ENCODE measurements around the gene CA5A. TPM values are rescaled to one million over a fixed set of nuclear protein-coding genes. Genes with fewer than 3 reads are reported as not detected.

The CA5A gene
- total and polyA plus RNA-seq, 2 of the 13 experiments (the other 11 are each of a cell fraction or from before 2014, with no cell fraction given), result 66.8 to 106 TPM

DNA sequence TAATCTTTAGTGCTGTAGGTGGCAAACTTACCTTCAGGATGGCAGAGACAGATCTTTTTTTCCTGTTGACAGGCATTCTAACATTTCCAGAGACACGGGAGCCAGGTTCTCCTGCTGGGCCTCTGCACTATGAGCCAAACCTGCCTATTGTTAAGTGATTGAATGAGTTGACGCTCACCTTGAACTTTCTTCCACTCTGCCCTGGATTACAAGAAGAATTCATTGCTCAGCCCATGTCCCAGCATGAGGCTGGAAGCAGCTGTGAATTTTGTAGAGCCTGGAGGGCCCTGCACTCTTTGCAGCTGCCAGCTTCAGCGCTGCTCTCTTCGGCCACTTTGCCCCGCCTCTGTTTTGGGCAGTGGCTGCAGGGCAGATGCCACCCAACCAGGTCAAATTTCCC lies 57.6 kb downstream of the CA5A start (continued):
- TF ChIP-seq, protein P1, sequence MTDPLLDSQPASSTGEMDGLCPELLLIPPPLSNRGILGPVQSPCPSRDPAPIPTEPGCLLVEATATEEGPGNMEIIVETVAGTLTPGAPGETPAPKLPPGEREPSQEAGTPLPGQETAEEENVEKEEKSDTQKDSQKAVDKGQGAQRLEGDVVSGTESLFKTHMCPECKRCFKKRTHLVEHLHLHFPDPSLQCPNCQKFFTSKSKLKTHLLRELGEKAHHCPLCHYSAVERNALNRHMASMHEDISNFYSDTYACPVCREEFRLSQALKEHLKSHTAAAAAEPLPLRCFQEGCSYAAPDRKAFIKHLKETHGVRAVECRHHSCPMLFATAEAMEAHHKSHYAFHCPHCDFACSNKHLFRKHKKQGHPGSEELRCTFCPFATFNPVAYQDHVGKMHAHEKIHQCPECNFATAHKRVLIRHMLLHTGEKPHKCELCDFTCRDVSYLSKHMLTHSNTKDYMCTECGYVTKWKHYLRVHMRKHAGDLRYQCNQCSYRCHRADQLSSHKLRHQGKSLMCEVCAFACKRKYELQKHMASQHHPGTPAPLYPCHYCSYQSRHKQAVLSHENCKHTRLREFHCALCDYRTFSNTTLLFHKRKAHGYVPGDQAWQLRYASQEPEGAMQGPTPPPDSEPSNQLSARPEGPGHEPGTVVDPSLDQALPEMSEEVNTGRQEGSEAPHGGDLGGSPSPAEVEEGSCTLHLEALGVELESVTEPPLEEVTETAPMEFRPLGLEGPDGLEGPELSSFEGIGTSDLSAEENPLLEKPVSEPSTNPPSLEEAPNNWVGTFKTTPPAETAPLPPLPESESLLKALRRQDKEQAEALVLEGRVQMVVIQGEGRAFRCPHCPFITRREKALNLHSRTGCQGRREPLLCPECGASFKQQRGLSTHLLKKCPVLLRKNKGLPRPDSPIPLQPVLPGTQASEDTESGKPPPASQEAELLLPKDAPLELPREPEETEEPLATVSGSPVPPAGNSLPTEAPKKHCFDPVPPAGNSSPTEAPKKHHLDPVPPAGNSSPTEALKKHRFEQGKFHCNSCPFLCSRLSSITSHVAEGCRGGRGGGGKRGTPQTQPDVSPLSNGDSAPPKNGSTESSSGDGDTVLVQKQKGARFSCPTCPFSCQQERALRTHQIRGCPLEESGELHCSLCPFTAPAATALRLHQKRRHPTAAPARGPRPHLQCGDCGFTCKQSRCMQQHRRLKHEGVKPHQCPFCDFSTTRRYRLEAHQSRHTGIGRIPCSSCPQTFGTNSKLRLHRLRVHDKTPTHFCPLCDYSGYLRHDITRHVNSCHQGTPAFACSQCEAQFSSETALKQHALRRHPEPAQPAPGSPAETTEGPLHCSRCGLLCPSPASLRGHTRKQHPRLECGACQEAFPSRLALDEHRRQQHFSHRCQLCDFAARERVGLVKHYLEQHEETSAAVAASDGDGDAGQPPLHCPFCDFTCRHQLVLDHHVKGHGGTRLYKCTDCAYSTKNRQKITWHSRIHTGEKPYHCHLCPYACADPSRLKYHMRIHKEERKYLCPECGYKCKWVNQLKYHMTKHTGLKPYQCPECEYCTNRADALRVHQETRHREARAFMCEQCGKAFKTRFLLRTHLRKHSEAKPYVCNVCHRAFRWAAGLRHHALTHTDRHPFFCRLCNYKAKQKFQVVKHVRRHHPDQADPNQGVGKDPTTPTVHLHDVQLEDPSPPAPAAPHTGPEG (CRISPR knock-in tag; IDR thresholded peaks at IDR 0.05), result no peak
- no peak for TF ChIP-seq ZNF143 (CRISPR knock-in tag; IDR thresholded peaks at IDR 0.05)
- TF ChIP-seq, protein P2, sequence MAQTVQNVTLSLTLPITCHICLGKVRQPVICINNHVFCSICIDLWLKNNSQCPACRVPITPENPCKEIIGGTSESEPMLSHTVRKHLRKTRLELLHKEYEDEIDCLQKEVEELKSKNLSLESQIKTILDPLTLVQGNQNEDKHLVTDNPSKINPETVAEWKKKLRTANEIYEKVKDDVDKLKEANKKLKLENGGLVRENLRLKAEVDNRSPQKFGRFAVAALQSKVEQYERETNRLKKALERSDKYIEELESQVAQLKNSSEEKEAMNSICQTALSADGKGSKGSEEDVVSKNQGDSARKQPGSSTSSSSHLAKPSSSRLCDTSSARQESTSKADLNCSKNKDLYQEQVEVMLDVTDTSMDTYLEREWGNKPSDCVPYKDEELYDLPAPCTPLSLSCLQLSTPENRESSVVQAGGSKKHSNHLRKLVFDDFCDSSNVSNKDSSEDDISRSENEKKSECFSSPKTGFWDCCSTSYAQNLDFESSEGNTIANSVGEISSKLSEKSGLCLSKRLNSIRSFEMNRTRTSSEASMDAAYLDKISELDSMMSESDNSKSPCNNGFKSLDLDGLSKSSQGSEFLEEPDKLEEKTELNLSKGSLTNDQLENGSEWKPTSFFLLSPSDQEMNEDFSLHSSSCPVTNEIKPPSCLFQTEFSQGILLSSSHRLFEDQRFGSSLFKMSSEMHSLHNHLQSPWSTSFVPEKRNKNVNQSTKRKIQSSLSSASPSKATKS (CRISPR knock-in tag; IDR thresholded peaks at IDR 0.05), result no peak
- no peak for TF ChIP-seq SIN3B (IDR thresholded peaks at IDR 0.05; ENCODE audit: low read length)
- TF ChIP-seq, protein P3, sequence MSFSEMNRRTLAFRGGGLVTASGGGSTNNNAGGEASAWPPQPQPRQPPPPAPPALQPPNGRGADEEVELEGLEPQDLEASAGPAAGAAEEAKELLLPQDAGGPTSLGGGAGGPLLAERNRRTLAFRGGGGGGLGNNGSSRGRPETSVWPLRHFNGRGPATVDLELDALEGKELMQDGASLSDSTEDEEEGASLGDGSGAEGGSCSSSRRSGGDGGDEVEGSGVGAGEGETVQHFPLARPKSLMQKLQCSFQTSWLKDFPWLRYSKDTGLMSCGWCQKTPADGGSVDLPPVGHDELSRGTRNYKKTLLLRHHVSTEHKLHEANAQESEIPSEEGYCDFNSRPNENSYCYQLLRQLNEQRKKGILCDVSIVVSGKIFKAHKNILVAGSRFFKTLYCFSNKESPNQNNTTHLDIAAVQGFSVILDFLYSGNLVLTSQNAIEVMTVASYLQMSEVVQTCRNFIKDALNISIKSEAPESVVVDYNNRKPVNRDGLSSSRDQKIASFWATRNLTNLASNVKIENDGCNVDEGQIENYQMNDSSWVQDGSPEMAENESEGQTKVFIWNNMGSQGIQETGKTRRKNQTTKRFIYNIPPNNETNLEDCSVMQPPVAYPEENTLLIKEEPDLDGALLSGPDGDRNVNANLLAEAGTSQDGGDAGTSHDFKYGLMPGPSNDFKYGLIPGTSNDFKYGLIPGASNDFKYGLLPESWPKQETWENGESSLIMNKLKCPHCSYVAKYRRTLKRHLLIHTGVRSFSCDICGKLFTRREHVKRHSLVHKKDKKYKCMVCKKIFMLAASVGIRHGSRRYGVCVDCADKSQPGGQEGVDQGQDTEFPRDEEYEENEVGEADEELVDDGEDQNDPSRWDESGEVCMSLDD (CRISPR knock-in tag; IDR thresholded peaks at IDR 0.05; ENCODE audit: borderline replicate concordance), result no peak
- 0 out of 2 replicates have a peak, but pooled peaks have one; percentile 7 for TF ChIP-seq ZNF629 (CRISPR knock-in tag; conservative IDR thresholded peaks at IDR 0.05)
- no peak for TF ChIP-seq ZNF484 (CRISPR knock-in tag; IDR thresholded peaks at IDR 0.05; ENCODE audit: borderline replicate concordance, low read depth)
- TF ChIP-seq, protein P4, sequence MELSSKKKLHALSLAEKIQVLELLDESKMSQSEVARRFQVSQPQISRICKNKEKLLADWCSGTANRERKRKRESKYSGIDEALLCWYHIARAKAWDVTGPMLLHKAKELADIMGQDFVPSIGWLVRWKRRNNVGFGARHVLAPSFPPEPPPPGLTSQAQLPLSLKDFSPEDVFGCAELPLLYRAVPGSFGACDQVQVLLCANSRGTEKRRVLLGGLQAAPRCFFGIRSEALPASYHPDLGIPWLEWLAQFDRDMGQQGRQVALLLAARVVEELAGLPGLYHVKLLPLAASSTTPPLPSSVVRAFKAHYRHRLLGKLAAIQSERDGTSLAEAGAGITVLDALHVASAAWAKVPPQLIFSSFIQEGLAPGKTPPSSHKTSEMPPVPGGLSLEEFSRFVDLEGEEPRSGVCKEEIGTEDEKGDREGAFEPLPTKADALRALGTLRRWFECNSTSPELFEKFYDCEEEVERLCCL (CRISPR knock-in tag; IDR thresholded peaks at IDR 0.05; ENCODE audit: borderline replicate concordance), result no peak
- no peak for TF ChIP-seq ARNT (IDR thresholded peaks at IDR 0.05)
- TF ChIP-seq FOXO1 (CRISPR knock-in tag; IDR thresholded peaks at IDR 0.05), result no peak
- no peak for TF ChIP-seq ZNF746 (CRISPR knock-in tag; IDR thresholded peaks at IDR 0.05)
- TF ChIP-seq ZBTB8A (CRISPR knock-in tag; IDR thresholded peaks at IDR 0.05; ENCODE audit: borderline replicate concordance, low read depth), result no peak
- no peak for TF ChIP-seq ATAD3A (CRISPR knock-in tag; IDR thresholded peaks at IDR 0.05)
- TF ChIP-seq TSC22D2 (CRISPR knock-in tag; IDR thresholded peaks at IDR 0.05; ENCODE audit: borderline replicate concordance), result no peak
- TF ChIP-seq TEF (CRISPR knock-in tag; IDR thresholded peaks at IDR 0.05), result no peak
- TF ChIP-seq ZNF124 (CRISPR knock-in tag; IDR thresholded peaks at IDR 0.05), result no peak
- TF ChIP-seq MED8 (CRISPR knock-in tag; IDR thresholded peaks at IDR 0.05; ENCODE audit: insufficient replicate concordance), result no peak
